Liver (tissue), 9 donors: Measurements from ENCODE around the gene ROBO2. TPM values are rescaled to one million over a fixed set of nuclear protein-coding genes. Genes with fewer than 3 reads are reported as not detected.
A peak's percentile ranks its signal among the peaks of the same experiment; 100 is the strongest.

Source experiments
- DNase-seq: peaks from one replicate; pipeline ENCODE4 v3.0.0-alpha.2; 2017; ENCODE audit warnings: low spot score
- H3K27ac ChIP-seq, 2 donors: one replicate each; pipeline ENCODE4 v1.7.0; 2013; ENCODE audit warnings: inconsistent platforms in 2 of 2, low read length in 2 of 2, control low read depth in 1 of 2, low read depth in 1 of 2, mild to moderate bottlenecking in 1 of 2
- H3K27me3 ChIP-seq, 4 donors: one replicate each; pipeline versions ENCODE4 v1.6.1 to v1.7.0; 2013; ENCODE audit warnings: low read length in 3 of 4, inconsistent platforms in 1 of 4, mild to moderate bottlenecking in 1 of 4, moderate library complexity in 1 of 4; ENCODE audit not compliant: control insufficient read depth in 4 of 4, insufficient read depth in 4 of 4
- H3K36me3 ChIP-seq, 4 donors: one replicate each; pipeline versions ENCODE4 v1.6.1 to v1.7.0; 2013; ENCODE audit warnings: low read length in 3 of 4, mild to moderate bottlenecking in 3 of 4, low read depth in 1 of 4, moderate library complexity in 1 of 4; ENCODE audit not compliant: control insufficient read depth in 4 of 4, insufficient read depth in 3 of 4
- H3K4me1 ChIP-seq, 4 donors: one replicate each; pipeline versions ENCODE4 v1.6.1 to v1.7.0; 2013; ENCODE audit warnings: low read length in 3 of 4, mild to moderate bottlenecking in 3 of 4, moderate library complexity in 1 of 4; ENCODE audit not compliant: control insufficient read depth in 4 of 4, insufficient read depth in 4 of 4
- H3K4me3 ChIP-seq, 3 donors: one replicate each; pipeline versions ENCODE4 v1.6.1 to v1.7.0; 2013; ENCODE audit warnings: low read length in 3 of 3, control low read depth in 1 of 3, low read depth in 1 of 3, mild to moderate bottlenecking in 1 of 3
- H3K9ac ChIP-seq, 2 donors: one replicate each; pipeline ENCODE4 v1.7.0; 2013; ENCODE audit warnings: low read length in 2 of 2, mild to moderate bottlenecking in 2 of 2, moderate library complexity in 2 of 2, control low read depth in 1 of 2, low read depth in 1 of 2
- H3K9me3 ChIP-seq, 4 donors: one replicate each; pipeline versions ENCODE4 v1.6.1 to v1.7.0; 2013; ENCODE audit warnings: low read length in 3 of 4; ENCODE audit not compliant: control insufficient read depth in 4 of 4
- EGR1 ChIP-seq, 2 donors: IDR thresholded peaks; 2 replicates each; pipeline ENCODE4 v1.6.1; 2016 to 2018; ENCODE audit warnings: antibody characterized with exemption in 2 of 2, low read depth in 2 of 2
- FOXA1 ChIP-seq: IDR thresholded peaks from 2 replicates; pipeline ENCODE4 v1.6.1; 2016; ENCODE audit warnings: antibody characterized with exemption
- GABPA ChIP-seq, 2 donors: IDR thresholded peaks in 1 of 2; conservative IDR thresholded peaks in 1 of 2; 2 replicates each; pipeline ENCODE4 v1.6.1; 2016; ENCODE audit warnings: antibody characterized with exemption in 2 of 2, mild to moderate bottlenecking in 1 of 2, moderate library complexity in 1 of 2
- HNF4A ChIP-seq, 2 donors: conservative IDR thresholded peaks; 2 replicates each; pipeline ENCODE4 v1.6.1; 2016; ENCODE audit warnings: antibody characterized with exemption in 2 of 2, mild to moderate bottlenecking in 2 of 2
- HNF4G ChIP-seq: IDR thresholded peaks from 2 replicates; pipeline ENCODE4 v1.6.1; 2016; ENCODE audit warnings: antibody characterized with exemption
- JUND ChIP-seq, 2 donors: IDR thresholded peaks; 2 replicates each; pipeline ENCODE4 v1.6.1; 2016; ENCODE audit warnings: antibody characterized with exemption in 2 of 2
- NR2F2 ChIP-seq: IDR thresholded peaks from 2 replicates; pipeline ENCODE4 v1.6.1; 2016; ENCODE audit warnings: antibody characterized with exemption
- RAD21 ChIP-seq, 2 donors: IDR thresholded peaks; 2 replicates each; pipeline ENCODE4 v1.6.1; 2016; ENCODE audit warnings: antibody characterized with exemption in 2 of 2, mild to moderate bottlenecking in 2 of 2
- RXRA ChIP-seq, 2 donors: IDR thresholded peaks; 2 replicates each; pipeline ENCODE4 v1.6.1; 2017 to 2018; ENCODE audit warnings: antibody characterized with exemption in 2 of 2, mild to moderate bottlenecking in 1 of 2
- SP1 ChIP-seq: IDR thresholded peaks from 2 replicates; pipeline ENCODE4 v1.6.1; 2018; ENCODE audit warnings: antibody characterized with exemption, mild to moderate bottlenecking
- TAF1 ChIP-seq: conservative IDR thresholded peaks from 2 replicates; pipeline ENCODE4 v1.6.1; 2016; ENCODE audit warnings: antibody characterized with exemption, mild to moderate bottlenecking
- YY1 ChIP-seq: IDR thresholded peaks from 2 replicates; pipeline ENCODE4 v1.6.1; 2016; ENCODE audit warnings: antibody characterized with exemption, mild to moderate bottlenecking
- WGBS: extraction: QIAGEN DNeasy Blood & Tissue Kit; methylation state at CpG from one replicate; pipeline ENCODE4 v1.1.7; 2013; 5-methylcytosine and 5-hydroxymethylcytosine counted together
- polyA plus RNA-seq, 2 donors: library from polyadenylated mRNA; stranded (reverse) in 1 of 2; unstranded in 1 of 2; fragments of 200-250 nt in 1 of 2; fragments of >200 nt in 1 of 2; fragmentation: Nextera tagmentation in 1 of 2; extraction: Ambion mirVana in 1 of 2; gene quantifications; one replicate each; pipeline versions ENCODE4 v1.2.1 to v1.2.3, GENCODE V29; 2013 to 2015
- total RNA-seq, 2 donors: library from RNA; depleted of rRNA; stranded (reverse); fragments of >200 nt; gene quantifications; one replicate each; pipeline ENCODE4 v1.2.3, GENCODE V29; 2014
- TF ChIP-seq, protein P1 (sequence below): IDR thresholded peaks from 2 replicates; pipeline ENCODE4 v1.6.1; 2016; ENCODE audit warnings: antibody characterized with exemption
- TF ChIP-seq, protein P2 (sequence below): IDR thresholded peaks from 2 replicates; pipeline ENCODE4 v1.6.1; 2016; ENCODE audit warnings: antibody characterized with exemption, mild to moderate bottlenecking
- TF ChIP-seq, protein P3 (sequence below): fragments of 150-350 bp; IDR thresholded peaks from 2 replicates; pipeline ENCODE4 v1.5.1; 2017; ENCODE audit warnings: improper control_type of control experiment, low read depth, low read length; ENCODE audit not compliant: missing input control
- TF ChIP-seq, protein P4 (sequence below): IDR thresholded peaks from 2 replicates; pipeline ENCODE4 v1.6.1; 2016; ENCODE audit warnings: antibody characterized with exemption
- TF ChIP-seq, protein P5 (sequence below): IDR thresholded peaks from 2 replicates; pipeline ENCODE4 v1.6.1; 2016; ENCODE audit warnings: antibody characterized with exemption
- donor health status: healthy.
- donor health status: healthy.
- donor health status: healthy.
- donor health status: healthy.
- donor health status: healthy.

The ROBO2 gene
- total and polyA plus RNA-seq, 4 donors = 0.22 to 19.4 (median 1.1) TPM

DNA sequence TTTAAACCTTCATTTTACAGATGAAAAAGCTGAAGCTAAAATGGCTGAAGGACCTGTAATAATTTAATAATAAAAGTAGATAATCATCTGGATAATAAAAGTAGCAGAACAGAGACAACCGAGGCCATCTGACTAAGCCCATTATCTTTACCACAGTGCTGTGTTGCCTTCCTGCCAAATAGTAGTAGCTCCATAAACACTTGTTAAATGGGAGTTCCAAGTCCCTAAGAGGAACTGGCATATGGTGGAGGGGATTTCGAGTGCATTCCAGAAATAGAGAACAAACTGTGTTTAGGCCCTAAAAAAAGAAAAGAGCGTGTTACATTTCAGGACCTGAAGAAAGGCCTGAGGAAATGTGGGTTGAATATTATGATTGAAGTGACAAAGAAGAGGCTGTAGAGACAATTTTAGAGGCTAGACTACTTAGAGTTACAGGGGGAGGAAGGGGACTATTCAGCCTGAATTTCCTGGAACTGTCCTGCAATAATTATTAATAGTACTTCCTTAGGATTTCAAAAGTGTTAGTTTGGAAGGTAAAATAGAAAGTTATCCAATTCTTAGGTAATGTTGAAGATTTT lies 424.3 kb downstream of the ROBO2 start:
- Histone ChIP-seq H3K36me3 (no peaks in the 10 kb centered on the region), H3K27me3 (no peaks in the 10 kb centered on the region), H3K9me3 (no peaks in the 10 kb centered on the region), H3K9ac (no peak overlapping the region), H3K4me1 (peaks cover 0 to 20% (median 11%) of the 10 kb centered on the region in 4 donors), H3K27ac (no peak overlapping the region), H3K4me3 (no peak overlapping the region)
- no peak for TF ChIP-seq TAF1
- no peak for TF ChIP-seq EGR1 (IDR thresholded peaks at IDR 0.05; ENCODE audit: low read depth in 2 of 2)
- no peak for TF ChIP-seq NR2F2
- TF ChIP-seq, protein P1, sequence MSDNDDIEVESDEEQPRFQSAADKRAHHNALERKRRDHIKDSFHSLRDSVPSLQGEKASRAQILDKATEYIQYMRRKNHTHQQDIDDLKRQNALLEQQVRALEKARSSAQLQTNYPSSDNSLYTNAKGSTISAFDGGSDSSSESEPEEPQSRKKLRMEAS = no peak
- no peak for TF ChIP-seq JUND (IDR thresholded peaks at IDR 0.05)
- no peak for TF ChIP-seq GABPA (IDR thresholded peaks at IDR 0.05 in 1 of 2, conservative IDR thresholded peaks at IDR 0.05 in 1 of 2)
- TF ChIP-seq, protein P2, sequence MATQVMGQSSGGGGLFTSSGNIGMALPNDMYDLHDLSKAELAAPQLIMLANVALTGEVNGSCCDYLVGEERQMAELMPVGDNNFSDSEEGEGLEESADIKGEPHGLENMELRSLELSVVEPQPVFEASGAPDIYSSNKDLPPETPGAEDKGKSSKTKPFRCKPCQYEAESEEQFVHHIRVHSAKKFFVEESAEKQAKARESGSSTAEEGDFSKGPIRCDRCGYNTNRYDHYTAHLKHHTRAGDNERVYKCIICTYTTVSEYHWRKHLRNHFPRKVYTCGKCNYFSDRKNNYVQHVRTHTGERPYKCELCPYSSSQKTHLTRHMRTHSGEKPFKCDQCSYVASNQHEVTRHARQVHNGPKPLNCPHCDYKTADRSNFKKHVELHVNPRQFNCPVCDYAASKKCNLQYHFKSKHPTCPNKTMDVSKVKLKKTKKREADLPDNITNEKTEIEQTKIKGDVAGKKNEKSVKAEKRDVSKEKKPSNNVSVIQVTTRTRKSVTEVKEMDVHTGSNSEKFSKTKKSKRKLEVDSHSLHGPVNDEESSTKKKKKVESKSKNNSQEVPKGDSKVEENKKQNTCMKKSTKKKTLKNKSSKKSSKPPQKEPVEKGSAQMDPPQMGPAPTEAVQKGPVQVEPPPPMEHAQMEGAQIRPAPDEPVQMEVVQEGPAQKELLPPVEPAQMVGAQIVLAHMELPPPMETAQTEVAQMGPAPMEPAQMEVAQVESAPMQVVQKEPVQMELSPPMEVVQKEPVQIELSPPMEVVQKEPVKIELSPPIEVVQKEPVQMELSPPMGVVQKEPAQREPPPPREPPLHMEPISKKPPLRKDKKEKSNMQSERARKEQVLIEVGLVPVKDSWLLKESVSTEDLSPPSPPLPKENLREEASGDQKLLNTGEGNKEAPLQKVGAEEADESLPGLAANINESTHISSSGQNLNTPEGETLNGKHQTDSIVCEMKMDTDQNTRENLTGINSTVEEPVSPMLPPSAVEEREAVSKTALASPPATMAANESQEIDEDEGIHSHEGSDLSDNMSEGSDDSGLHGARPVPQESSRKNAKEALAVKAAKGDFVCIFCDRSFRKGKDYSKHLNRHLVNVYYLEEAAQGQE = no peak
- no peak for TF ChIP-seq FOXA1
- no peak for TF ChIP-seq YY1
- TF ChIP-seq, protein P3, sequence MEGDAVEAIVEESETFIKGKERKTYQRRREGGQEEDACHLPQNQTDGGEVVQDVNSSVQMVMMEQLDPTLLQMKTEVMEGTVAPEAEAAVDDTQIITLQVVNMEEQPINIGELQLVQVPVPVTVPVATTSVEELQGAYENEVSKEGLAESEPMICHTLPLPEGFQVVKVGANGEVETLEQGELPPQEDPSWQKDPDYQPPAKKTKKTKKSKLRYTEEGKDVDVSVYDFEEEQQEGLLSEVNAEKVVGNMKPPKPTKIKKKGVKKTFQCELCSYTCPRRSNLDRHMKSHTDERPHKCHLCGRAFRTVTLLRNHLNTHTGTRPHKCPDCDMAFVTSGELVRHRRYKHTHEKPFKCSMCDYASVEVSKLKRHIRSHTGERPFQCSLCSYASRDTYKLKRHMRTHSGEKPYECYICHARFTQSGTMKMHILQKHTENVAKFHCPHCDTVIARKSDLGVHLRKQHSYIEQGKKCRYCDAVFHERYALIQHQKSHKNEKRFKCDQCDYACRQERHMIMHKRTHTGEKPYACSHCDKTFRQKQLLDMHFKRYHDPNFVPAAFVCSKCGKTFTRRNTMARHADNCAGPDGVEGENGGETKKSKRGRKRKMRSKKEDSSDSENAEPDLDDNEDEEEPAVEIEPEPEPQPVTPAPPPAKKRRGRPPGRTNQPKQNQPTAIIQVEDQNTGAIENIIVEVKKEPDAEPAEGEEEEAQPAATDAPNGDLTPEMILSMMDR = no peak
- no peak for TF ChIP-seq SP1
- no peak for TF ChIP-seq RXRA (IDR thresholded peaks at IDR 0.05)
- no peak for DNase-seq
- 66% methylated on average over 3 of the region's 3 CpGs for WGBS

DNA sequence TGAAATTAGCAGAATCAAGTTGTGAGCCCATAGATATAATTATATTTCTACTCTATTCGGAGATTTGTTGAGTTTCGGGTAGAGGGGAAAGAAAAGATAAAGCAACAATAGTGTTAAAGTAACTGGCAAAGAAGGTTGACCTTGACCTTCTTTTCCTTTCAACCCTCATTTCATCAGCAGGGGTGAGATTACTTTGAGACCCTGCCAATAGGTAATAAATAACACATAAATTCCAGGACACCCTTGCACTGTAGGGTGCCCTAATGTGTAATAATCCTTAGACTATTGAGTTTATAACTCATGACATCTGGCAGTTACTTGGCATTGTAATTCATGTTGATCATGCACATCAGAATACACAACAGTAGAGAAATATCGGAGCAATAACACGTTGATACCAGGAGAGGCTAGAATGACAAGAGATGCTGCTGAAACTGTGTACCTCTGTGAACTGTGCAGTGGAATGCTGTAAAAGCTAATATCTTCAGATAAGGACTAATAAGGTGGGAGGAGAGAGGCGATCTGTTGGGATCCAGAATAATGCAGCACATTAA lies 426.7 kb downstream of the ROBO2 start:
- Histone ChIP-seq H3K4me3 (no peak overlapping the region), H3K27me3 (no peaks in the 10 kb centered on the region), H3K9ac (no peak overlapping the region), H3K36me3 (no peaks in the 10 kb centered on the region), H3K9me3 (no peaks in the 10 kb centered on the region), H3K4me1 (peaks cover 0 to 20% (median 11%) of the 10 kb centered on the region in 4 donors), H3K27ac (no peak overlapping the region)
- WGBS = 49% methylated on average over 5 of the region's 5 CpGs
- no peak for DNase-seq
- TF ChIP-seq, protein P2 = no peak
- TF ChIP-seq, protein P4, sequence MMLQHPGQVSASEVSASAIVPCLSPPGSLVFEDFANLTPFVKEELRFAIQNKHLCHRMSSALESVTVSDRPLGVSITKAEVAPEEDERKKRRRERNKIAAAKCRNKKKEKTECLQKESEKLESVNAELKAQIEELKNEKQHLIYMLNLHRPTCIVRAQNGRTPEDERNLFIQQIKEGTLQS = peak; percentile 84
- TF ChIP-seq, protein P5, sequence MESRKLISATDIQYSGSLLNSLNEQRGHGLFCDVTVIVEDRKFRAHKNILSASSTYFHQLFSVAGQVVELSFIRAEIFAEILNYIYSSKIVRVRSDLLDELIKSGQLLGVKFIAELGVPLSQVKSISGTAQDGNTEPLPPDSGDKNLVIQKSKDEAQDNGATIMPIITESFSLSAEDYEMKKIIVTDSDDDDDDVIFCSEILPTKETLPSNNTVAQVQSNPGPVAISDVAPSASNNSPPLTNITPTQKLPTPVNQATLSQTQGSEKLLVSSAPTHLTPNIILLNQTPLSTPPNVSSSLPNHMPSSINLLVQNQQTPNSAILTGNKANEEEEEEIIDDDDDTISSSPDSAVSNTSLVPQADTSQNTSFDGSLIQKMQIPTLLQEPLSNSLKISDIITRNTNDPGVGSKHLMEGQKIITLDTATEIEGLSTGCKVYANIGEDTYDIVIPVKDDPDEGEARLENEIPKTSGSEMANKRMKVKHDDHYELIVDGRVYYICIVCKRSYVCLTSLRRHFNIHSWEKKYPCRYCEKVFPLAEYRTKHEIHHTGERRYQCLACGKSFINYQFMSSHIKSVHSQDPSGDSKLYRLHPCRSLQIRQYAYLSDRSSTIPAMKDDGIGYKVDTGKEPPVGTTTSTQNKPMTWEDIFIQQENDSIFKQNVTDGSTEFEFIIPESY = no peak
- TF ChIP-seq SP1 (peak; percentile 33), JUND (IDR thresholded peaks at IDR 0.05) (no peak), TAF1 (no peak), RAD21 (IDR thresholded peaks at IDR 0.05) (peak in 1 of 2 donors; percentile 8), HNF4G (no peak), FOXA1 (no peak), GABPA (IDR thresholded peaks at IDR 0.05 in 1 of 2, conservative IDR thresholded peaks at IDR 0.05 in 1 of 2) (no peak), HNF4A (conservative IDR thresholded peaks at IDR 0.05) (peak; percentile 49 to 69)
- TF ChIP-seq, protein P3 = no peak
